Fibroblast of the aortic adventitia (primary cell): Measurements from ENCODE around the gene ZNF341. TPM values are rescaled to one million over a fixed set of nuclear protein-coding genes. Genes with fewer than 3 reads are reported as not detected.

Experiments
- DNase-seq: peaks from one replicate; pipeline ENCODE4 v3.0.0-alpha.2; 2010; ENCODE audit warnings: low read depth
- H3K4me3 ChIP-seq: 2 replicates; pipeline ENCODE4 v1.5.1; 2011; ENCODE audit warnings: low read depth, mild to moderate bottlenecking, control low read depth, low read length, moderate library complexity
- total RNA-seq: library from RNA; depleted of rRNA; stranded (reverse); fragments of >200 nt; gene quantifications from 2 replicates; pipeline ENCODE4 v1.2.3, GENCODE V29; 2012; ENCODE audit warnings: low replicate concordance
- TF ChIP-seq, protein P1 (sequence below): IDR thresholded peaks from 2 replicates; pipeline ENCODE4 v1.5.1; 2011; ENCODE audit warnings: mild to moderate bottlenecking, low read length, control low read depth, inconsistent platforms; ENCODE audit not compliant: insufficient read depth

The ZNF341 gene
- total RNA-seq, 1 donor, result 1.5 TPM

DNA sequence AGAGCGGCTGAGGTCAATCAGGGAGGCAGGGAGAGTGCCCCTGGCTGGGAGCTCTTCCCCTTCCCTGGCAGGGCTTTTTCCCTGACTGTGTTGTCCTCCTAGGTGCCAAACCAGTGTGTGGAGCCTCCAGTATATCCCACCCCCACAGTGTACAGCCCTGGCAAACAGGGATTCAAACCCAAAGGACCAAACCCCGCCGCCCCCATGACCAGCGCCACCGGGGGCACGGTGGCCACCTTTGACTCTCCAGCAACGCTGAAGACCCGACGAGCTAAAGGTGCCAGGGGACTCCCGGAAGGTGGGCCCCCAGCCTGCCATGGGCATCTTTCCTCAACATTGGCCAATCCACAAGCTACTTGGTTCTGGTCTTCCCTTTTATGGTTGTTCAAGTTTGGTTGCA is 25.2 kb downstream of the ZNF341 start:
- H3K4me3 ChIP-seq, result no peak overlapping the region
- no peak for DNase-seq
- TF ChIP-seq, protein P1, sequence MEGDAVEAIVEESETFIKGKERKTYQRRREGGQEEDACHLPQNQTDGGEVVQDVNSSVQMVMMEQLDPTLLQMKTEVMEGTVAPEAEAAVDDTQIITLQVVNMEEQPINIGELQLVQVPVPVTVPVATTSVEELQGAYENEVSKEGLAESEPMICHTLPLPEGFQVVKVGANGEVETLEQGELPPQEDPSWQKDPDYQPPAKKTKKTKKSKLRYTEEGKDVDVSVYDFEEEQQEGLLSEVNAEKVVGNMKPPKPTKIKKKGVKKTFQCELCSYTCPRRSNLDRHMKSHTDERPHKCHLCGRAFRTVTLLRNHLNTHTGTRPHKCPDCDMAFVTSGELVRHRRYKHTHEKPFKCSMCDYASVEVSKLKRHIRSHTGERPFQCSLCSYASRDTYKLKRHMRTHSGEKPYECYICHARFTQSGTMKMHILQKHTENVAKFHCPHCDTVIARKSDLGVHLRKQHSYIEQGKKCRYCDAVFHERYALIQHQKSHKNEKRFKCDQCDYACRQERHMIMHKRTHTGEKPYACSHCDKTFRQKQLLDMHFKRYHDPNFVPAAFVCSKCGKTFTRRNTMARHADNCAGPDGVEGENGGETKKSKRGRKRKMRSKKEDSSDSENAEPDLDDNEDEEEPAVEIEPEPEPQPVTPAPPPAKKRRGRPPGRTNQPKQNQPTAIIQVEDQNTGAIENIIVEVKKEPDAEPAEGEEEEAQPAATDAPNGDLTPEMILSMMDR, result no peak

DNA sequence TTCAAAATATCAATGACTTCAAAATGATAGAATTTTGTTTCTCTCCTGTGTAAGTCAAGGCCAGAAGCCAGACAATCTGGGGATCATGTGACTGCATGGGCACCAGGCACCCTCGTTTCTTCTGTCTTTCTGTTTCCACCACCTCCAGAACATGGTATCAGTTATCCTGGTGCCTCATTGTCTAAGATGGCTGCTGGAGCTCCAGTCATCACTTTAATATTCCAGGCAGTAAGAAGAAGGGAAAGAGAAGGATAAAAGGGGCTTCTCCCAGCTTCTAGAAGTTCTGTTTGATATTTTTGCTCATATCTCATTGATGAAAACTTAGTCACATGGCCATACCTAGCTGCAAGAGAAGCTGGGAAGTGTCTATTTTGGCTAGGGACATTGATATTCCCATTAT is 25.7 kb downstream of the ZNF341 start:
- TF ChIP-seq, protein P1, result no peak
- H3K4me3 ChIP-seq, result no peak overlapping the region
- no peak for DNase-seq

DNA sequence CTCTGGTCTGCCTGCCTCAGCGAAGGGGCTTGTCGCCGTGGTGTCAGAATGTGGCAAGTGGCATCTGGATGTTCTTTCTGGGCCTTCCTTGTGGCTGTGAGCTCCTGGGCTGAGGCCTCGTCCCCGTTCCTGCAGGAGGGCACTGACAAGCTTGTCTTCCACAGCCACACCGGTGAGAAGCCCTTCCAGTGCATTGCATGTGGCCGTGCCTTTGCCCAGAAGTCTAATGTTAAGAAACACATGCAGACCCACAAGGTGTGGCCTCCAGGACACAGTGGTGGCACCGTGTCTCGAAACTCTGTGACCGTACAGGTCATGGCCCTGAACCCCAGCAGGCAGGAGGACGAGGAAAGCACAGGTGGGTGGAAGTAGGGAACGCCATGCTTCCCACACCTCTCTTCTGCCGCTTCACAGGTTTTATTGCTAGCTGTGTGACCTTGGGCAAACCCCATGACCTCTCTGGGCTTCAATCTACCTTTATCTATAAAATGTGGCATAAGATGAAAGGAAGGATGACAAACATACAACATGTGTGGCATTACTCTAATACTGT is 30.0 kb downstream of the ZNF341 start:
- TF ChIP-seq, protein P1, result no peak

DNA sequence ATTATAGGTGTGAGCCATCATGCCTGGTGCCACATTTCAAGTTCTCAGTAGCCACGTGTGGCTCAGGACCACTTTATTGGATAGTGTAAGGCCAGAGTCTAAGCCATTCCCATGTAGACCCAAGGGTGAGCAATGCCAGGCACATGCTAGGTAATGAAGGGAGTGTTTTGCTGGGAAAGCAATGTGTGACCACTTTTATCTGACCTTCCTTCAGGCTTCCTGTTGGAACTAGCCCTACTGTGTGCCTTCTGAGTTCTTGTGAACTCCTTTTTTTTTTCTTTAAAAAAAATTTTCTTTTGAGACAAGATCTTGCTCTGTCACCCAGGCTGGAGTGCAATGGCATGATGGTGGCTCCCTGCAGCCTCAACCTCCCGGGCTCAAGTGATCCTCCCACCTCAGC is 33.3 kb downstream of the ZNF341 start:
- TF ChIP-seq, protein P1, result no peak
- DNase-seq, result no peak

More for the DNA sequence above, 30.0 kb downstream of the ZNF341 start:
- no peak overlapping the region for H3K4me3 ChIP-seq
- DNase-seq, result no peak

DNA sequence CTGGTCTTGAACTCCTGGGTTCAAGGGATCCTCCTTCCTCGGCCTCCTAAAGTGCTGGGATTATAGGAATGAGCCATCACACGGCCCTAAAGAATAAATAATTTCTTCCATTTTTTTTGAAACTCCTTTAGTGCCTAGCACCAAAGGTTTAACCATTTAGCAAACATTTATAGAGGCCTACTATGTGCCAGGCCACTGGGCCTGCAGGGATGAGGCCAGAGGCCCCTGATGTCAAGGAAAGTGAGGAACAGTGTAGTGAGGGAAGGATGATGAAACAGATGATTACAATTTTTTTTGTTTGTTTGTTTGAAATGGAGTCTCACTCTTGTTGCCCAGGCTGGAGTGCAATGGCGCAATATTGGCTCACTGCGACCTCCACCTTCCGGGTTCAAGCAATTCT is 33.8 kb downstream of the ZNF341 start:
- TF ChIP-seq, protein P1, result no peak

More for the DNA sequence above, 33.3 kb downstream of the ZNF341 start:
- H3K4me3 ChIP-seq, result no peak overlapping the region

DNA sequence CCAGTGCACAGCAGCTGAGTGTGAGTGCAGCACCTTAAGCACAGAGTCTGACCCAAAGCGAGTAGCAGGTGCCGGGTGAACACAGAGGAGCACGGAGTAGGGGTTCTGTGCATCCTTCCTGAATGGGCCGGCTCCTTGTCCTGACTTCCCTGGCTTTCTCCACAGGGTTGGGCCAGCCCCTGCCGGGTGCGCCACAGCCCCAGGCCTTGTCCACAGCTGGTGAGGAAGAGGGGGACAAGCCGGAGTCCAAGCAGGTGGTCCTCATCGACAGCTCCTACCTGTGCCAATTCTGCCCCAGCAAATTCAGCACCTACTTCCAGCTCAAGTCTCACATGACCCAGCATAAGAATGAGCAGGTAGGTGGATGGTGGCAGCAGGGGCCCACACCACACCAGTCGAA is 34.9 kb downstream of the ZNF341 start:
- DNase-seq, result no peak
- H3K4me3 ChIP-seq, result no peak overlapping the region
- TF ChIP-seq, protein P1, result no peak

More for the DNA sequence above, 33.8 kb downstream of the ZNF341 start:
- no peak for DNase-seq
- no peak overlapping the region for H3K4me3 ChIP-seq

DNA sequence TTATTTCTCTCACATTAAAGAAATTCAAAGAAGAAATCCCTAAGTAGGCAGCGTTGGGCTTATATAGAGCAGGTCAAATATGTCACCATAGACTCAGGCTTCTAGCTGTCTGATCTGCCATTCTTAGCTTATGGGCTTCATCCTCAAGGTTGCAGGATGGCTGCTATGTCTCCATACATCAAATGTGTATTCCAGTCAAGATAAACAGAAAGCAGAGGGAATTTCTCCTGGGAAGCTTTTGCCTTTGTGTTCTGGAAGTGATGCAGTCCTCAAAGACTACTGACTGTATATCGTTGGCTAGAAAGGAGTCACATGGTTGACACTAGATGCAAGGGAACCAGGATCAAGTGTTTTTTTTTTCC is 36.0 kb downstream of the ZNF341 start:
- TF ChIP-seq, protein P1, result no peak

More for the DNA sequence above, 36.0 kb downstream of the ZNF341 start:
- DNase-seq, result no peak
- no peak overlapping the region for H3K4me3 ChIP-seq
